GM10248 (cell line): ENCODE measurements around the gene FNDC1.

Experiments used
- CTCF ChIA-PET: fragments of 300-600 bp; sonication (Branson Sonifier 250); formaldehyde crosslinking; extraction: SDS; loops from one replicate; lab custom pipeline; 2021; ENCODE audit warnings: antibody characterized with exemption; lab: Yijun Ruan, JAX
- POLR2A ChIA-PET: fragments of 350-650 bp; sonication (Branson Sonifier 250); formaldehyde crosslinking; extraction: SDS; loops from one replicate; lab custom pipeline; 2020; ENCODE audit warnings: antibody characterized with exemption; lab: Yijun Ruan, JAX
- DNase-seq: peaks from one replicate; pipeline ENCODE4 v3.0.0; 2012; ENCODE audit errors: extremely low spot score
- TF ChIP-seq, protein P1 (sequence below): IDR thresholded peaks from 2 replicates; pipeline ENCODE4 v1.5.1; 2012; ENCODE audit warnings: mild to moderate bottlenecking, low read depth; ENCODE audit errors: extremely low read depth, missing control alignments, control extremely low read depth

FNDC1 gene

DNA sequence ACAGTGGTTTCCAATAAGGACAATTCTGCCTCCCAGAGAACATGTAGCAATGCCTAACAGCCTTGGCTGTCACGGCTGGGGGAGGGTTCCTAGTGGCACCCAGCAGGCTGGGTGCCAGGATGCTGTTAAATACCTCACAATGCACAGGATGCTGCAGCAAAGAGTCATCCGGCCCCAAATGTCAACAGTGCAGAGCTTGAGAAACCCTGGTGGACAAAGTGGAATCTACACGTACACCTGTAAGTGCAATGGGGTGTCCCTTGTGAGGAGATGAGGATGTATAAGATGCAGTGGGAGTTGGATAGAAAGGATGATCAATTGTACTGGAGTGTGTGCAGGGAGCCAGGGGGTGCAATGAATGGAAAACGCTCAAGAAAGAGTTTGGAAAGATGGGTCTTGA is 142.4 kb downstream of the FNDC1 start:
- no peak for DNase-seq
- TF ChIP-seq, protein P1, sequence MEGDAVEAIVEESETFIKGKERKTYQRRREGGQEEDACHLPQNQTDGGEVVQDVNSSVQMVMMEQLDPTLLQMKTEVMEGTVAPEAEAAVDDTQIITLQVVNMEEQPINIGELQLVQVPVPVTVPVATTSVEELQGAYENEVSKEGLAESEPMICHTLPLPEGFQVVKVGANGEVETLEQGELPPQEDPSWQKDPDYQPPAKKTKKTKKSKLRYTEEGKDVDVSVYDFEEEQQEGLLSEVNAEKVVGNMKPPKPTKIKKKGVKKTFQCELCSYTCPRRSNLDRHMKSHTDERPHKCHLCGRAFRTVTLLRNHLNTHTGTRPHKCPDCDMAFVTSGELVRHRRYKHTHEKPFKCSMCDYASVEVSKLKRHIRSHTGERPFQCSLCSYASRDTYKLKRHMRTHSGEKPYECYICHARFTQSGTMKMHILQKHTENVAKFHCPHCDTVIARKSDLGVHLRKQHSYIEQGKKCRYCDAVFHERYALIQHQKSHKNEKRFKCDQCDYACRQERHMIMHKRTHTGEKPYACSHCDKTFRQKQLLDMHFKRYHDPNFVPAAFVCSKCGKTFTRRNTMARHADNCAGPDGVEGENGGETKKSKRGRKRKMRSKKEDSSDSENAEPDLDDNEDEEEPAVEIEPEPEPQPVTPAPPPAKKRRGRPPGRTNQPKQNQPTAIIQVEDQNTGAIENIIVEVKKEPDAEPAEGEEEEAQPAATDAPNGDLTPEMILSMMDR, result no peak
- CTCF ChIA-PET, result interaction anchor here (1.1 kb wide), 1 partner anchor 19 kb away, joined by 3 read pairs; no protein-coding TSS in a partner anchor
- POLR2A ChIA-PET, result no interaction called here

DNA sequence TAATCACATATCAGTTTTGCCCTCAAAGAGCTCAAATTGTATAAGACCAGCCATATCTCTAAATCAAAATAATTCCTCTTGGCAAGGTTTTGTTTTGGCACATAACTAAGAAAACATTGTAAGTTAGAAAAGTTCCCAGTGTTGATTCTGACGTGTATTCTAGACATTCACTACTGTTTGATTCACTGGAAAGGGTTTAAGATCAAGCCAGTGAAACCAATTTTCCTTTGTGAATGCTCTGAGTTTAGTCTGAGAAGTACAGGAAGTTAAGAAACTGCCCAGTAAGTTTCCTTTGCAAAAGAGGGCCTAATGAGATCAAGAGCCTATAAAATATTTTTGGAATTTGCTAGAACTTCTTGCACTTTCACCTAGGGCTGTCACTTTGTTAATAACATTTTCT is 143.0 kb downstream of the FNDC1 start:
- DNase-seq, result no peak
- TF ChIP-seq, protein P1, result no peak
- POLR2A ChIA-PET, result no interaction called here
- CTCF ChIA-PET, result no interaction called here

DNA sequence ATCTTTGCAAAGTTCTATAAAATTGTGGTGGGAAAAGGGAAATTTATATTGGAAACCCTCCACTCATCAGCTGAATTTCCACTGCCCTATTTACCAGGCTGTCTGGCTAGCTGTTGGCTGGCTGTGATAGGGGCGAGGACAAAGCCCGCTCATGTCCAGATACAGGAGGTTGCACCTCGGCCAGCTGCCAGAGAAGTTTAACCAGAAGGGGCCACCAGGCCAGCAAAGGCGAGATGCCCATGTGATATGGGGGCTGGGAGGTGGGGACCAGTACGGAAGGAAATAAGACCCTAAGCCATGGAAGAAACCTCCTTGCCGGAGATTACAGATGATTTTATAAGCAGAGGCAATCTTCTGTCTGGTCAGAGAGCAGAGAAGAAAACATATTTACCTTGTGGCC is 143.8 kb downstream of the FNDC1 start:
- CTCF ChIA-PET, result interaction anchor here (1.1 to 1.3 kb wide), 2 partner anchors 9 to 60 kb away, joined by 3 read pairs; no protein-coding TSS in a partner anchor
- TF ChIP-seq, protein P1, result no peak

DNA sequence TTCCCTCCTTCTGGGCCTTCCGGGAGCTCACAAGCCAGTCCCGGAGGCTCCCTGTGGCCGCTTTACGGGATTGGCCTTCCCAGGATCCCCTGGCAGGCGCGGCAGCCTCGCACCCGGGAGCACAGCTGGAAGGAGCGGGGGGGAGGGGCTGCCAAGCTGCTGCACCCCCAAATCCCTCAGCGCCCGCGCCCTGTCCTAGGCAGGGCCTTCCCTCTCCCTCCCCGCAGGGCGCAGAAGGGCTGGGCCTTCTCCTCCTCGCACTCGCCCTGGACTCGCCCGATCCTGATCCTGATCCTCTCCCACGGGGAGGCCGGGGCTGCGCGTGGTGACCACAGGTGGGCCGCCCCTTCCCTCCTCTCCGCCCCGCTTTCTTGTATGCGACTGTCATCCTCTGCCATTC is 146.4 kb downstream of the FNDC1 start:
- ChIA-PET POLR2A (no interaction called here), CTCF (no interaction called here)
- no peak for DNase-seq
- TF ChIP-seq, protein P1, result no peak

More for the DNA sequence above, 143.8 kb downstream of the FNDC1 start:
- DNase-seq, result no peak
- POLR2A ChIA-PET, result no interaction called here

GRCh38 chr6:159317430-159317829 is 148.2 kb downstream of the FNDC1 start:
- ChIA-PET POLR2A (no interaction called here), CTCF (no interaction called here)
- TF ChIP-seq, protein P1, result no peak
- no peak for DNase-seq

GRCh38 chr6:159321267-159321666 is 152.1 kb downstream of the FNDC1 start:
- ChIA-PET CTCF (interaction anchor here (1.0 to 1.5 kb wide), 3 partner anchors 8 to 90 kb away, joined by 3 read pairs; no protein-coding TSS in a partner anchor), POLR2A (no interaction called here)
- no peak for DNase-seq
- TF ChIP-seq, protein P1, result no peak
